ENCODE measurements around the gene IMPG1.

IMPG1 gene, protein sequence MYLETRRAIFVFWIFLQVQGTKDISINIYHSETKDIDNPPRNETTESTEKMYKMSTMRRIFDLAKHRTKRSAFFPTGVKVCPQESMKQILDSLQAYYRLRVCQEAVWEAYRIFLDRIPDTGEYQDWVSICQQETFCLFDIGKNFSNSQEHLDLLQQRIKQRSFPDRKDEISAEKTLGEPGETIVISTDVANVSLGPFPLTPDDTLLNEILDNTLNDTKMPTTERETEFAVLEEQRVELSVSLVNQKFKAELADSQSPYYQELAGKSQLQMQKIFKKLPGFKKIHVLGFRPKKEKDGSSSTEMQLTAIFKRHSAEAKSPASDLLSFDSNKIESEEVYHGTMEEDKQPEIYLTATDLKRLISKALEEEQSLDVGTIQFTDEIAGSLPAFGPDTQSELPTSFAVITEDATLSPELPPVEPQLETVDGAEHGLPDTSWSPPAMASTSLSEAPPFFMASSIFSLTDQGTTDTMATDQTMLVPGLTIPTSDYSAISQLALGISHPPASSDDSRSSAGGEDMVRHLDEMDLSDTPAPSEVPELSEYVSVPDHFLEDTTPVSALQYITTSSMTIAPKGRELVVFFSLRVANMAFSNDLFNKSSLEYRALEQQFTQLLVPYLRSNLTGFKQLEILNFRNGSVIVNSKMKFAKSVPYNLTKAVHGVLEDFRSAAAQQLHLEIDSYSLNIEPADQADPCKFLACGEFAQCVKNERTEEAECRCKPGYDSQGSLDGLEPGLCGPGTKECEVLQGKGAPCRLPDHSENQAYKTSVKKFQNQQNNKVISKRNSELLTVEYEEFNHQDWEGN

DNA sequence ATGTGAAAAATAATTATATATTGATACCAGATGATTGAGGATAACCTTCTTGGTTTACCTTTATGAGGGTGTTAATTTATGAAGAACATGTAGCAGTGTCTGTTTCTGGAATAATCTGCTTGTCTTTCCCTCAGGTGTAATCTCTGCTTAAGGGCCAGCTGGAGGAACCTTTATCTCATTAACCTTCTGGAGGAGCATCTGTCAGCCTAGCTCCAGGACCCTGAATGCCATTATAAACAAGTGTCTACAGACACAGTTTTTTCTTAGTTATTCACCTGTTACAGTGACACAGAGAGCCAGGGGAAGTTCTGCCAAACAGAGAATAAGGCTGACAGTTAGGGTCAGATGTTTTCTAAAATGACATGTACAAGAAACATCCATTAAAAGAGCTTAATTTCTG, at the start of gene IMPG1:
IMPG1 (minus strand) TSS at position 101 of the 400 bp plus-strand sequence. CDS start 174 bp downstream, outside the sequence.
- H3K27ac ChIP-seq = no peak within 1 kb of the TSS
- no peak for TF ChIP-seq ZFX (IDR thresholded peaks at IDR 0.05)
- TF ChIP-seq, protein P1, sequence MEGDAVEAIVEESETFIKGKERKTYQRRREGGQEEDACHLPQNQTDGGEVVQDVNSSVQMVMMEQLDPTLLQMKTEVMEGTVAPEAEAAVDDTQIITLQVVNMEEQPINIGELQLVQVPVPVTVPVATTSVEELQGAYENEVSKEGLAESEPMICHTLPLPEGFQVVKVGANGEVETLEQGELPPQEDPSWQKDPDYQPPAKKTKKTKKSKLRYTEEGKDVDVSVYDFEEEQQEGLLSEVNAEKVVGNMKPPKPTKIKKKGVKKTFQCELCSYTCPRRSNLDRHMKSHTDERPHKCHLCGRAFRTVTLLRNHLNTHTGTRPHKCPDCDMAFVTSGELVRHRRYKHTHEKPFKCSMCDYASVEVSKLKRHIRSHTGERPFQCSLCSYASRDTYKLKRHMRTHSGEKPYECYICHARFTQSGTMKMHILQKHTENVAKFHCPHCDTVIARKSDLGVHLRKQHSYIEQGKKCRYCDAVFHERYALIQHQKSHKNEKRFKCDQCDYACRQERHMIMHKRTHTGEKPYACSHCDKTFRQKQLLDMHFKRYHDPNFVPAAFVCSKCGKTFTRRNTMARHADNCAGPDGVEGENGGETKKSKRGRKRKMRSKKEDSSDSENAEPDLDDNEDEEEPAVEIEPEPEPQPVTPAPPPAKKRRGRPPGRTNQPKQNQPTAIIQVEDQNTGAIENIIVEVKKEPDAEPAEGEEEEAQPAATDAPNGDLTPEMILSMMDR (conservative IDR thresholded peaks at IDR 0.05) = no peak

DNA sequence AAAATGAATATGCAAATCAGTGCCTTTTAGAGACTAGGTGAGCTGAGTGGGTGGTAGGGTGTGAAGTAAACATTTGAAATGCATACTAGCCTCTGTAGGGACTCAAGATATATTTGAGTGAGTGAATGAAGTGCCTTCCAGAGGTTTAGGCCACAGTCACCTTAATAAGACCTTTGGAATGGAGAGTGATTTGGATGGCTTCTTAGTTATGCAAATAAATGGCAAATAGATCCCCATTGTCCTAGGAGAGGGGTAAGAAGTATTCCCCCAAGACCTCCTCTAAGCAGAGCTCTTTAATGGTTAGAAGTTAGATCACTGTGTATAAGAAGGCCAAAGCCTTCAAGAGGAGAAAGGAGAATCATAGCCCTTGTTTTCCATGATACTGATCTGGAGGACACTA, 47.8 kb upstream of the IMPG1 start:
- TF ChIP-seq, protein P1 (conservative IDR thresholded peaks at IDR 0.05) = no peak
- TF ChIP-seq ZFX (IDR thresholded peaks at IDR 0.05) = no peak
- H3K27ac ChIP-seq = no peak overlapping the region

DNA sequence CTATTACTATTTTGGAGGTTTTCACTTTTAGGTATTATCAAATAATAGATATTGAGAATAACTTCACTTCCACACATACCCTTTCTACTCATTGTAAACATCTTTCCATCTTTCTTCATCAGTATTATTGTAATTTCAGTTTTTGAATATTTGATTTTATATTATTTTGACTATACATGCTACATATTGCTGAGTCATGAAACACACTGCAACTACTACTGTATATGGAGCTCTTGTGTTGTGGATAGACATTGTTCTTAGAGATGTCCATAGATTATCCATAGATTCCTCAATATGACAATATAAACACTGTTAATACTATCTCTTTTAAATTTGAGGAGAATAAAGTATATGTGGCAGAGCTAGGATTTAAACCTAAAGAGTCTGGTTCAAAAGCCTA, 819 bp upstream of the IMPG1 start:
- TF ChIP-seq, protein P1 (conservative IDR thresholded peaks at IDR 0.05) = no peak
- TF ChIP-seq ZFX (IDR thresholded peaks at IDR 0.05) = no peak
- H3K27ac ChIP-seq = no peak overlapping the region

DNA sequence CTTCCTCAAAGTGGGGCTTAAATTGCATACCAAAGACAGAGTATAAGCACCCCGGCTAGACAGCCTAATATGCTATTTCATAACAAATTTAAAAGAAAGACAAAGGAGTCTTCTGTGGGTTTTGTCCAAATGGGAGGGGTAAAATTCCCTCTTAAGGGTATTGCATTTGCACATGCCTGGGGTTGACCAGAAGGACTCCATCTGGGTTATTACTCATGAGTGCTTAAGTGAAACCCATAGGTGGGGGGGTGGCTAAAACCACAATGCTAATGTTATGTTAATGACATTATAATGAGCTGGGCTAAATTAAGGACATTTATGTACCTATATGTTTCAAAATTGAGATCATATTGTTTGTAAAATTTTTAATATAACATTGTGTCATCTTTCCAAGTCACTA, 15.0 kb downstream of the IMPG1 start:
- no peak overlapping the region for H3K27ac ChIP-seq
- TF ChIP-seq ZFX (IDR thresholded peaks at IDR 0.05) = no peak
- TF ChIP-seq, protein P1 (conservative IDR thresholded peaks at IDR 0.05) = no peak

DNA sequence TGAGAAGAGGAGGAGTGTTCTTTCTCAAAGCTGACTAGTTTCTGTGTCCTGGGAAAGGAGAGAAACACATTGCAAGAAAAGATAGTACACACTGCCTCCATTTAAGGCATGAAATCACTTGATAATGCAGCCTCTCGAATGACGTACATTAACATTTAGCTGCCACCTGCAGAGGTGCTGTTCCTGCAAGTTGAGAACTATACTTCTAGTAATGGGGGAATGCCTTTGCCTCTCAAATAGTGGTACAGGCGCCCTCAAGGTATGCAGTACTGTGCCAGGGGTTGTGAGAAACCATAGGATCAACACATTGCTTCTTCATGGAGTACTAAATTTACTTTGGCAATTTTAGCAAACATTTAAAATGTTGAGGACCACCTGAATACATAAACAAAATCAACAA, 20.1 kb downstream of the IMPG1 start:
- no peak overlapping the region for H3K27ac ChIP-seq
- TF ChIP-seq ZFX (IDR thresholded peaks at IDR 0.05) = no peak
- TF ChIP-seq, protein P1 (conservative IDR thresholded peaks at IDR 0.05) = no peak

DNA sequence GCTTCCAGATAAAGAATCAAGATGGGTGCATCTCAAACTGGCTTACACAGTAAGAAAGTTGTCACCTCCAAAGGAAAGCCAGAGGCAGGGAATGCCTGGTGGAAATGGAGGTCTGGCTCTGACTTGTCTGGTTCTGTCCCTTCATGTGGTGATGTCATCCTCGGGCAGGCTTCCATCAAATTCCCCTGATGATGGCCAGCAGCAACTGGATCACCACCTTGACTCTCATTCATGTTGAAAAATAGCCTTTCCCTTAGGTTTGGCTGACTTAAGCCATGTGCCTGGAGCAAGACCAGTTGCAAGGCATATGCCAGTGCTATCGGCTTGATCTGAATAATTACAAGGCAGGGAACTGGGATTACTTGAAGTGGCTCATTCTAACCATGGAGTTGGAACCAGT, 28.8 kb downstream of the IMPG1 start:
- H3K27ac ChIP-seq = no peak overlapping the region
- TF ChIP-seq ZFX (IDR thresholded peaks at IDR 0.05) = no peak
- TF ChIP-seq, protein P1 (conservative IDR thresholded peaks at IDR 0.05) = no peak

DNA sequence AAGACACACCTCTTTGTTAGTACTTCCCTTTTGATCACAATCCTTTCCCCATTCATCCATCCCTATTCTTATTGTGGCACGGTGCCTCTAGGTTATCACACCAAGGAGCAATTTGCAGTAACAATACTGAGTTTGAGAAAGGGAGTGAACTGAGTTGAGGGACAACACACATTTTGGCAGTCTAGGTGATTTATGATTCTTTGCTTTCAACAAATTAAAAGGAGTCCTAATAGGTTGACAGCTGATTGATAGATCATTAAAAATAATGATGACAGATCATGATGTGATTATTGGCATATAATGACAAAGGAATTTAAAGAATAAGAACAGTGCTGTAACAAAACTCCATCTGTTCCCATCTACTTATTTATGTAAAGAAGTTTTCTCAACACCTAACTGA, 36.7 kb downstream of the IMPG1 start:
- TF ChIP-seq ZFX (IDR thresholded peaks at IDR 0.05) = no peak
- TF ChIP-seq, protein P1 (conservative IDR thresholded peaks at IDR 0.05) = no peak
- no peak overlapping the region for H3K27ac ChIP-seq
